Medulla oblongata (tissue), 1 donor: Measurements from ENCODE around the gene GPR146.
"Not testable (repeated sequence)": the region's sequence is repeated elsewhere in the genome, so short reads cannot be mapped to it uniquely, and the experiment has no call there.

Experiments used
- DNase-seq: peaks from one replicate; pipeline ENCODE4 v3.0.0-alpha.2; 2015; ENCODE audit errors: extremely low spot score

The GPR146 gene

GRCh38 chr7:1025743-1026581, 18.4 kb upstream of the GPR146 start:
- no peak for DNase-seq

- DNase-seq = no peak
These were observed 17.6 kb upstream of the GPR146 start for GRCh38 chr7:1026721-1027161.

DNA sequence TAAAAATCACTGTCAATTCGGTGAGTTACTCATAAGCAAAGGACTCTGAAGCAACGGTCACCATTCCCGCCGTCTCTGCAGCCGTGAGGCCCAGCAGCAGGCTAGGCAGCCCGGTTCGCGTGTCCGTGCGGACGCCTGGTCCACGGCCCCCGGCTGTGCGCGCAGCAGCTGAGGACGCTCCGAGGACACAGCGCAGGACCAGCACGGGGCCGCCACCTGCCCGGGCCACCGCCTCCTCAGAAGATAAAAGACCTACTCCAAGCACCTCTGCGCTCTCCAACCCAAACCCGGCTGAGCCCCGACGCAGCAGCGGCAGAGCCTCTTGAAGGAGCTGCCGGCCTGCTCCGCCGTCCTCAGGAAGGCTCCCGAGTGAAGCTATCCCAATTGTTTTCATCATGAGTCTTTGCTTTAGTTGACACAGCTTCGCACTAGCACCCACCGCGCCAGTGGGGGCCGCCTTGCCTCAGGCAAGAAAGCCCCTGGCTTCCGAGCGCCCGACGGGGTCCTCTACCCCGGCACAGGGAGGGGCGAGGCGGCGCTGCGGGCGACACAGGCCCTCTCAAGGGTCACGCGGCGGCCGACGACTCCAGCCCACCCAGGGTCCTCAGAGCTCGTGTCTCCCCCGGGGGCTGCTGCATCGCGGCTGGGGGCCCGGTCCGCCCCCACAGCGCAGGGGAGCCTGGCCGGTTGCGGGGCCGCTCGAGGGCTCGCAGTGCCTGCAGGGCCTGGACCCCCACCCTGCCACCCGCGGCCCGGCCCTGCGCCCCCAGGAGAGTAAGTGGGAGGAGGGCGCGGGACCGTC, 16.9 kb upstream of the GPR146 start:
- DNase-seq = peak; percentile 29

DNA sequence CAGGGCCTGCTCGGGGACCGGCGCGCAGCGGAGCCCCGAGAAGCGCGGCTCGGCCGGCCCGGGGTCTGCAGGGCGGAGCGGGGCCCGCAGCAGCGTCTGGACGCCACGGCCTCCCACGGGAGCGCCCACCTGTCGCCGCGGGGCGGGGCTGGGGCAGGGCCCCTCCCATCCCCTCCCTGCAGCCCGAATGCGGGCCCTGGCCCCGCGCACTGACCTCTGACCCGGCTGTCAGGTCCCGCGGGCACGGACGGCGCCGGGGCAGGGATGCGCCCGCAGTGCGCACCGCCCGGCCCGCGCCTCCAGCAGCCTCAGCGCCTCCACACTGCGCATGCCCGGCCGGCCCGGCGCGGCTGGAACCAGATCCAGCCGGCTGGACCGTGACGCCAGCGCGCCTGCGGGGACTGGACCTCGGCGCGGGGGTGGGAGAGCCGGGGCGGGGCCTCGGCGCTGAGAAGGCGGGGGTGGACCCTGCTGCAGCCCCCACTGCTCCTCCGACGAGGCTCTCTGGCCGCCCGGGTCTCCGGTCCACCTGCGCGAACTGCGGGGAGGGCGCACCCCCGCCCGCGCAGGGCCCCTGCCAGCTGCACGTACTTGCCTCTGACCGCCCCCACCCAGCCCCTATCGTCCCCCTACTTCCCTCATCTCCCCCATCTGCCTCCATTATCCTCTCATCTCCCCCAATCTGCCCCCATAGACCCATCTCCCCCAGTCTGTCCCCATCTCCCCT, 16.1 kb upstream of the GPR146 start:
- peak; percentile 92 for DNase-seq

GRCh38 chr7:1028775-1029636, 15.3 kb upstream of the GPR146 start:
- DNase-seq = peak; percentile 95

DNA sequence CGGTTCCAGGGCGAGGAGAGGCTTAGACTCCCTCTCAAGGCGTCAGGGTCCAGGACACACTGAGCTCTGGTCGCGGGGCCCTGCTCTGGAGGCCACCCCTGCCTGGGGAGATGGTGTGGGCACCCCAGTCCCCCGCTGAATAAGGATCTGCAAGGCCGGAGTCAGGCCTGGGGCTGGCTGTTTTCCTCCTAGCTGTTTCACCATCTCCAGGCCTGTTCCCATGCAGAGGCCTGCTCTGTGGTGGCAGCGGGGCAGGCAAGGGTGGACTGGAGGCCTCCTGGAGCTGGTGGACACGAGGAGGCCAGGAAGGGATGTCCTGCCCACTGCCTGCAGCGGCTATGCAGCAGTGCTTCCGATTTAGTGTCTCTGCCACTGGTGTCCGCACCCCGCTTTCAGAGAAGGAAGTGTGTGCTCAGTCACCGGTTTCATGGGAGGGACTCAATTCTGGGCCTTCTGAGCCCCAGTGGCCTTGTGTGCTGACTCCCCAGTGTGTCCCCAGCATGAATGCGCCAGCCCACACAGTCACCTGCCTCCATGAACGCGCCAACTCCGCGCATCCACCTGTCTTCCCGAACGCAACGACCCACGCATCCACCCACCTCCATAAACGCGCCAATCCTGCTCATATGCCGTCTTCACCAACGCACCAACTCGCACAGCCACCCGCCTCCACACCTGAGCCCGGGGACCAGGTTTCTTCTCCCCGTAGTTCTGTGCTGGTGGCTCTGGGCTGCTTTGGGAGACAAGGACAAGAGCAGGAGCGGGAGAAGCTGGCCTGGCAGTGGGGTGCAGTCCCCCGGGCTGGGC, 14.5 kb upstream of the GPR146 start:
- DNase-seq = no peak

DNA sequence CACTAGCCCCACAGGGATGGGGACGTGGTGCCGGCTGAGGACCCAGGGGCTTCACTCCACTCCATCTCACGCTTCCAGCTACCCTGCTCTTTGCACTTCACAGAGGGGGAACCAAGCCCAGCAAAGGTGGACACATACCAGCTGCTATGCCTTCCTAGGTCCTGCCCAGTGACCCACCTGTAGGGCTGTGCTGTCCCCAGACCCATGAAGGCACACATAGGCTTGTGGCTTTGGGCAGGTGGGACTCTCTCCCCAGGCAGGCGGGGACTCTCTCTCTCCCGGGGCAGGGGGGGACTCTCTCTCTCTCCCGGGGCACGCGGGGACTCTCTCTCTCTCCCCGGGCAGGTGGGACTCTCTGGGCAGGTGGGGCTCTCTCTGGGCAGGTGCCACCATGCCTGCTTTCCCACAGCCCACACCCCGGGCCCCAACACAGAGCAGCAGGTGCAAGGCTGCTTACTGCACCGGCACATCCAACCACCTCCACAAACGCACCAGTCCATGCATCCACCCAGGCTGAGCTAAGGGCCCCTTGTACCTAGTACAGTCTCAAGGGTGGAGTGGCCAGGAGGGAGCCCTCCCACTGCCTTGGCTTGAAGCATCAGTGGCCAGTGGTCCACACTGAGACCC, 13.8 kb upstream of the GPR146 start:
- no peak for DNase-seq

DNA sequence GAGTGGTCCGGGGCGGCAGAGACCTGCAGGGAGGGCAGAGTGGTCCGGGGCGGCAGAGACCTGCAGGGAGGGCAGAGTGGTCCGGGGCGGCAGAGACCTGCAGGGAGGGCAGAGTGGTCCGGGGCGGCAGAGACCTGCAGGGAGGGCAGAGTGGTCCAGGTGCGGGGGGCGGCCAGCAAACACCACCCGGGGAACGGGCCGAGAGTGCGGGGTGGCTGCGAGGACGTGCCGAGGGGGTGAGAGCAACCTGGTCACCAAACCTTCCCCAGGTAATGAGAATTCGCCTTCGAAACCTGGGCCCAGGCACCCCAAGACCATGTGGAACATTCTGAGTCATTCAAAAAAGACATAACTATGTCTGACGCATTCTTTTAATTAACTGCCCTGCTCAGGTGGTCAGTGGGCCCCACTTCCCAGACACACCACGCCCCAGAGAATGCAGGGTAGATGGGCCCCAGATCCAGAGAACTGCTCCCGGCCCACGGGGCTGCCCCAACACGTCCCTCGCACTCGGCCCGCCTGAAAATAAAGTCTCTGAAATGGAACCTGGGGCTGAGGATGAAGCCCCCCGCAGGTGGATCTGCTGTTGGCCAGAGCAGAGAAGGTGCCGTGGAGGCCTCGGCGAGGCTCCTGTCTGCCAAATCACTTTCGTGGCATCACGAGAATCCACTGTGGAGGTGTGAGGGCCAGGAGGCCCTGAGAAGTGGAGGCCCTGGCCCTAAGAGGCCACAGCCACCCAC, 12.5 kb upstream of the GPR146 start:
- DNase-seq = no peak

DNA sequence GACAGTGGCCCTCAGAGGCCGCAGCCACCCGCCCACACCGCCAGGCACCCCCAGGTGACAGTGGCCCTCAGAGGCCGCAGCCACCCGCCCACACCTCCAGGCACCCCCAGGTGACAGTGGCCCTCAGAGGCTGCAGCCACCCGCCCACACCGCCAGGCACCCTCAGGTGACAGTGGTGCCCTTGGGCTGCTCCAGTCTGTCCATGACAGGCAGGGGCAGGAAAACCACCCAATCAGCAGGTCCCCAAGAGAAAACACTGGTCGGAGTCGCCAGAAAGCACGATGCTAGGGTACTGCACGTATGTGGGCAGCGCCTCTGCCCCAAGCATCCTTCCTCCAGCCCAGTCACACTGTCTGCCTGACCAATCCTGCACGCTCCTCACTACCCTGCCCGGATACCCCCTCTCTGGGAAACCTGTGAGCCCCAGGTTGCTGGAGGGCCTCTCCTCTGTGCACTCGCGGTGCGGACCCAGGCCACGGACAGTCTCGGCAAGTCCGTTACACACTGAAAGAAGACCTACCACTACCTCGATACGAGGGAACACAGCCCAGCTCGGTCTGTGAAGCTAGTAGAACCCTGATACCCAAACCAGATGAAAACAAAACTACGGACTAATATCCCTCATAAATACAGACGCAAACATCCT, 11.7 kb upstream of the GPR146 start:
- DNase-seq = no peak

DNA sequence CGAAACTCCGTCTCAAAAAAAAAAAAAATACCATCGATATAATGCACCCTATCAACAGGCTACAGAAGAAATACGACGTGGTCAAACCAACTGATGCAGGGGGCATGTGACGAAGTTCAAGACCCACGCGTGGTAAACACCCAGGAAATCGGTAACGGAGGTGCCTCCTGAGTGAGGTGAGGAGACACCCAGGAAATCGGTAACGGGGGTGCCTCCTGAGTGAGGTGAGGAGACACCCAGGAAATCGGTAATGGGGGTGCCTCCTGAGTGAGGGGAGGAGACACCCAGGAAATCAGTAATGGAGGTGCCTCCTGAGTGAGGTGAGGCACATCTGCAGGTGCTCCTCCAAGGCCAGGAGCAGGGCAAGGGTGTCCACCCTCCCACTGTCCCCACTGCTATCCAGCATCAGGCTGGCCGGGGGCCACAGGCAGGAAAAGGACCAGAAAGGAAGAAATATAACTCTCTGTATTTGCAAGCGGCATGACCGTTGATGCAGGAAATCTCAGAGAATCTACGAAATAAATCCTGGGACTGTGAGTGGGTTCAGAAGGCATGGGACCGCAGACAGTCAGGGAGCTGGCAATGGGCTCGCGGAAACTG, 10.7 kb upstream of the GPR146 start:
- DNase-seq = no peak

DNA sequence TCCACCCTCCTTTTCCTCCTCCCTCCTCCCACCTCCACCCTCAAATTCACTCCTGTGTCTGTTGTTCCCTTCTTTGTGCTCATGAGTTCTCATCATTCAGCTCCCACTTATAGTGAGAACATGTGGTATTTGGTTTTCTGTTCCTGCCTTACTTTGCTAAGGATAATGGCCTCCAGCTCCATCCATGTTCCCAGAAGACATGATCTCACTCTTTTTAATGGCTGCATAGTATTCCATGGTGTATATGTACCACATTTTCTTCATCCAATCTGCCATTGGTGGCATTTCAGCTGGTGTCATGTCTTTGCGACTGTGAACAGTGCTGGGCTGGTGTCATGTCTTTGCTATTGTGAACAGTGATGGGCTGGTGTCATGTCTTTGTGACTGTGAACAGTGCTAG, 9.6 kb upstream of the GPR146 start:
- not testable (repeated sequence) for DNase-seq

- DNase-seq = not testable (repeated sequence)
These were observed 8.0 kb upstream of the GPR146 start for GRCh38 chr7:1036164-1036928.

GRCh38 chr7:1040233-1040632, 4.1 kb upstream of the GPR146 start:
- not testable (repeated sequence) for DNase-seq

GRCh38 chr7:1040790-1041189, 3.6 kb upstream of the GPR146 start:
- DNase-seq = no peak

DNA sequence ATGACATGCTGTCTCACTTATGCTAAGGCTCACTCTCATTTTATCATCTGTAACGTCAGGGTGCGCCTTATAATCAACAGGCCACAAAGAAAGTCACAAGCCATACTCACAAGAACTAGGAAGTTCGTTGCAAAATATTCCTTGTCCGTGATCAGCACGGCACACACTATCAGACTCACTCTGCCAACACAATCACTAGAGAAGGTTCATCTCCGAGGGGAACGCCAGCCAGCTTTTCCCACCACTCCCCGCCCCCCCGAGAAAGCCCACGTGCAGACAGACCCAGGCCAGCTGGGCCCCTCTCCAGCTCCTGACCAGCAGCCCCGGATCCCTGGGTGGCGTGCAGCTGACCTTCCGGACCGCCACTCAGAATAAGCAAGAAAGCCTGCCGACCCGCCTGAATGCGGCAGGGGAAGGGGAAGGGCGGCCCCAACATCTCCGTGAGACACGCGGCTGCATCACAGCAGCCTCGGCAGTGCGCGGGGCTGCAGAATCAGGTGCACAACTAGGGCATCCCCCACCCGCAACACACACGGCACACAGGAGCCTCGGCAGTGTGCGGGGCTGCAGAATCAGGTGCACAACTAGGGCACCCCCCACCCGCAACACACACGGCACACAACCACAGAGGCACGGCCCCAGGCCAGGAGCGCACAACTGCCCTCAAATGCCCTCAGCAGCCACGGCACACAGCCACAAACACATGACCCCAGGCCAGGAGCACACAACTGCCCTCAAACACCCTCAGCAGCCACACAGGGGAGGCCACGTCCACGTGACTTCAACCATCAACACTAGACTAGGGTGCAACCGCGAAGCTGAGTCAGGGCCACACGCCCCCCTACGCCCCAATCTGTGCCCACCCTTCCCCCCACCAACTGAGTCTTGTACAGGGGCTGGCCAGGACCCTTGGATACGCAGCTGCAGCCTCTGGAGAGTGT, 2.5 kb upstream of the GPR146 start:
- no peak for DNase-seq

- DNase-seq = no peak
These were observed 1.9 kb upstream of the GPR146 start for GRCh38 chr7:1042492-1042833.
